IMR-90 (cell line): ENCODE data around the gene LONRF3. TPM values are rescaled to one million over a fixed set of nuclear protein-coding genes. Genes with fewer than 3 reads are reported as not detected.

Experiments used
- ATAC-seq: fragments of 200-7000 bp; cut with Tn5 transposase; 2 replicates; pipeline ENCODE4 v1.9.1; 2020; ENCODE audit warnings: low read depth, mild to moderate bottlenecking, moderate library complexity
- BruUV-seq: library from RNA; stranded (reverse); fragments of 400-500 nt; replicated peaks from 2 replicates; lab custom pipeline; 2021; lab: Mats Ljungman, UMichigan
- CTCF ChIA-PET: fragments of 300-600 bp; formaldehyde crosslinking; extraction: SDS; loops from one replicate; lab custom pipeline; 2021; ENCODE audit warnings: antibody characterized with exemption; lab: Yijun Ruan, JAX
- POLR2A ChIA-PET: fragments of 300-600 bp; sonication (Branson Sonifier 250); formaldehyde crosslinking; loops from one replicate; lab custom pipeline; 2022; ENCODE audit warnings: antibody characterized with exemption; ENCODE audit not compliant: unreplicated experiment; lab: Charles Lee
- DNase-seq: peaks from one replicate; pipeline ENCODE4 v3.0.0; 2013
- H2AFZ ChIP-seq: replicated peaks from 2 replicates; pipeline ENCODE3; 2013; ENCODE audit warnings: low read length, mild to moderate bottlenecking; ENCODE audit not compliant: poor library complexity
- H2AK5ac ChIP-seq: 2 replicates; pipeline ENCODE4 v1.6.1; 2013; ENCODE audit warnings: low read depth, low read length, inconsistent platforms
- H2AK9ac ChIP-seq: replicated peaks from 2 replicates; pipeline ENCODE3; 2013; ENCODE audit warnings: mild to moderate bottlenecking, low read depth, low read length, moderate library complexity; ENCODE audit not compliant: poor library complexity
- H2BK120ac ChIP-seq: 2 replicates; pipeline ENCODE4 v1.6.1; 2013; ENCODE audit warnings: low read depth, low read length, inconsistent platforms
- H2BK15ac ChIP-seq: 3 replicates; pipeline ENCODE4 v1.6.1; 2013; ENCODE audit warnings: low read depth, low read length, inconsistent platforms
- H2BK20ac ChIP-seq: 2 replicates; pipeline ENCODE4 v1.6.1; 2013; ENCODE audit warnings: low read depth, mild to moderate bottlenecking, inconsistent platforms, low read length, moderate library complexity
- H2BK5ac ChIP-seq: 2 replicates; pipeline ENCODE4 v1.6.1; 2013; ENCODE audit warnings: mild to moderate bottlenecking, low read depth, low read length, inconsistent platforms; ENCODE audit not compliant: poor library complexity, severe bottlenecking
- H3K14ac ChIP-seq: replicated peaks from 2 replicates; pipeline ENCODE4 v1.6.1; 2013; ENCODE audit warnings: low read depth, low read length, inconsistent platforms
- H3K18ac ChIP-seq: 2 replicates; pipeline ENCODE4 v1.6.1; 2013; ENCODE audit warnings: low read depth, low read length, control low read depth
- H3K23ac ChIP-seq: 2 replicates; pipeline ENCODE4 v1.6.1; 2013; ENCODE audit warnings: low read depth, low read length, inconsistent platforms
- H3K27ac ChIP-seq: 2 replicates; pipeline ENCODE4 v1.5.1; 2013; ENCODE audit warnings: mild to moderate bottlenecking, control low read depth, low read length; ENCODE audit not compliant: insufficient read depth
- H3K27me3 ChIP-seq: 2 replicates; pipeline ENCODE4 v1.6.1; 2013; ENCODE audit warnings: low read length; ENCODE audit not compliant: control insufficient read depth, insufficient read depth
- H3K36me3 ChIP-seq: 2 replicates; pipeline ENCODE4 v1.6.1; 2013; ENCODE audit warnings: low read length, mixed read lengths; ENCODE audit not compliant: control insufficient read depth, insufficient read depth
- H3K4ac ChIP-seq: 2 replicates; pipeline ENCODE4 v1.6.1; 2013; ENCODE audit warnings: low read depth, low read length, inconsistent platforms
- H3K4me1 ChIP-seq: 2 replicates; pipeline ENCODE4 v1.6.1; 2013; ENCODE audit warnings: low read length, mixed read lengths; ENCODE audit not compliant: control insufficient read depth, insufficient read depth
- H3K4me2 ChIP-seq: 2 replicates; pipeline ENCODE4 v1.6.1; 2013; ENCODE audit warnings: low read depth, mild to moderate bottlenecking, control low read depth, low read length, moderate library complexity
- H3K4me3 ChIP-seq: 2 replicates; pipeline ENCODE4 v1.5.1; 2013; ENCODE audit warnings: low read depth, mild to moderate bottlenecking, control low read depth, low read length, moderate library complexity; ENCODE audit not compliant: insufficient read depth
- H3K56ac ChIP-seq: 2 replicates; pipeline ENCODE4 v1.6.1; 2013; ENCODE audit warnings: low read length, inconsistent platforms; ENCODE audit not compliant: insufficient read depth; ENCODE audit errors: extremely low read depth
- H3K79me1 ChIP-seq, 2 experiments: 2 replicates each; pipeline ENCODE4 v1.6.1; 2013; ENCODE audit warnings: low read length in 2 of 2, inconsistent platforms in 1 of 2, low read depth in 1 of 2
- H3K9ac ChIP-seq: 2 replicates; pipeline ENCODE4 v1.6.1; 2013; ENCODE audit warnings: low read depth, low read length, control low read depth
- H3K9me1 ChIP-seq: 2 replicates; pipeline ENCODE4 v1.6.1; 2013; ENCODE audit warnings: low read length, inconsistent platforms; ENCODE audit not compliant: insufficient read depth
- H3K9me3 ChIP-seq: 2 replicates; pipeline ENCODE4 v1.6.1; 2013; ENCODE audit warnings: low read length; ENCODE audit not compliant: control insufficient read depth, insufficient read depth
- H4K20me1 ChIP-seq: 2 replicates; pipeline ENCODE4 v1.6.1; 2013; ENCODE audit warnings: low read length, inconsistent platforms; ENCODE audit not compliant: insufficient read depth
- H4K5ac ChIP-seq: 2 replicates; pipeline ENCODE4 v1.6.1; 2013; ENCODE audit warnings: mild to moderate bottlenecking, low read depth, low read length, control low read depth
- H4K8ac ChIP-seq, 2 experiments: 2 replicates each; pipeline ENCODE4 v1.6.1; 2013; ENCODE audit warnings: low read depth in 2 of 2, low read length in 2 of 2, control low read depth in 1 of 2, inconsistent platforms in 1 of 2
- H4K91ac ChIP-seq: 2 replicates; pipeline ENCODE4 v1.6.1; 2013; ENCODE audit warnings: low read depth, low read length, inconsistent platforms; ENCODE audit not compliant: insufficient read depth
- BHLHE40 ChIP-seq: fragments of 150-350 bp; IDR thresholded peaks from 2 replicates; pipeline ENCODE4 v1.6.1; 2016; ENCODE audit warnings: mild to moderate bottlenecking, low read depth, low read length
- CEBPB ChIP-seq: IDR thresholded peaks from 2 replicates; pipeline ENCODE4 v1.6.1; 2012; ENCODE audit warnings: low read depth, low read length, improper control_type of control experiment
- CHD1 ChIP-seq: IDR thresholded peaks from 2 replicates; pipeline ENCODE4 v1.6.1; 2012; ENCODE audit warnings: low read depth, low read length, improper control_type of control experiment
- CTCF ChIP-seq: conservative IDR thresholded peaks from 2 replicates; pipeline ENCODE4 v1.5.1; 2012; ENCODE audit warnings: mild to moderate bottlenecking, low read depth, low read length, improper control_type of control experiment
- FOS ChIP-seq: fragments of 150-350 bp; IDR thresholded peaks from 2 replicates; pipeline ENCODE4 v1.6.1; 2016; ENCODE audit warnings: low read depth, low read length
- MAFK ChIP-seq: IDR thresholded peaks from 2 replicates; pipeline ENCODE4 v1.6.1; 2012; ENCODE audit warnings: low read depth, low read length, improper control_type of control experiment
- MAZ ChIP-seq: IDR thresholded peaks from 2 replicates; pipeline ENCODE4 v1.6.1; 2012; ENCODE audit warnings: low read depth, mild to moderate bottlenecking, low read length, improper control_type of control experiment, moderate library complexity, borderline replicate concordance
- MXI1 ChIP-seq: IDR thresholded peaks from 2 replicates; pipeline ENCODE4 v1.6.1; 2012; ENCODE audit warnings: low read depth, mild to moderate bottlenecking, low read length, moderate library complexity, borderline replicate concordance
- NFE2L2 ChIP-seq: fragments of 150-350 bp; IDR thresholded peaks from 2 replicates; pipeline ENCODE4 v1.6.1; 2016; ENCODE audit warnings: low read depth, mild to moderate bottlenecking, low read length
- POLR2A ChIP-seq: IDR thresholded peaks from 2 replicates; pipeline ENCODE4 v1.6.1; 2012; ENCODE audit warnings: mild to moderate bottlenecking, low read depth, low read length
- RAD21 ChIP-seq: IDR thresholded peaks from 2 replicates; pipeline ENCODE4 v1.6.1; 2012; ENCODE audit warnings: low read length, improper control_type of control experiment
- RCOR1 ChIP-seq: IDR thresholded peaks from 2 replicates; pipeline ENCODE4 v1.6.1; 2012; ENCODE audit warnings: mild to moderate bottlenecking, low read length, improper control_type of control experiment; ENCODE audit not compliant: insufficient replicate concordance
- RFX5 ChIP-seq: IDR thresholded peaks from 2 replicates; pipeline ENCODE4 v1.8.0; 2012; ENCODE audit warnings: low read depth, mild to moderate bottlenecking, low read length, moderate library complexity
- SMC3 ChIP-seq: fragments of 150-350 bp; IDR thresholded peaks from 2 replicates; pipeline ENCODE4 v1.6.1; 2016; ENCODE audit warnings: low read depth, mild to moderate bottlenecking, antibody characterized with exemption, low read length, moderate library complexity
- USF2 ChIP-seq: fragments of 150-350 bp; IDR thresholded peaks from 2 replicates; pipeline ENCODE4 v1.6.1; 2017; ENCODE audit warnings: mild to moderate bottlenecking, antibody characterized with exemption, low read length, low read depth
- WGBS, 2 experiments: methylation state at CpG; one replicate each; pipeline versions ENCODE4 v1.1.5 to v1.1.7; 2013; ENCODE audit warnings: missing lambda C conversion rate in 2 of 2; ENCODE audit not compliant: insufficient read length in 1 of 2; ENCODE audit errors: extremely low coverage in 2 of 2; 5-methylcytosine and 5-hydroxymethylcytosine counted together
- dilution Hi-C: fragments of 300-500 bp; cut with HindIII; formaldehyde crosslinking; loops from one replicate; pipeline ENCODE4 v1.14.3; 2018; ENCODE audit warnings: low sequenced_read_pairs; ENCODE audit not compliant: unreplicated experiment
- in situ Hi-C: fragments of 300-500 bp; cut with MboI; formaldehyde crosslinking; loops from 3 replicates; pipeline ENCODE4 v1.14.3; 2019; ENCODE audit warnings: low sequenced_read_pairs, inconsistent platforms, mixed read lengths
- intact Hi-C: fragments of 100-400 bp; cut with micrococcal nuclease; formaldehyde crosslinking; loops from 2 replicates; pipeline ENCODE4 v1.10.0; 2022
- polyA plus RNA-seq, 3 experiments: library from polyadenylated mRNA; depleted of rRNA; stranded (reverse); fragments of >200 nt; gene quantifications; 2 replicates each; pipeline ENCODE4 v1.2.3, GENCODE V29; 2012; ENCODE audit warnings: low replicate concordance in 1 of 3
- total RNA-seq: library from RNA; depleted of rRNA; stranded (reverse); fragments of >200 nt; gene quantifications from 2 replicates; pipeline ENCODE4 v1.2.3, GENCODE V29; 2012
- TF ChIP-seq, protein P1 (sequence below): fragments of 150-350 bp; IDR thresholded peaks from 2 replicates; pipeline ENCODE4 v1.6.1; 2016; ENCODE audit warnings: low read depth, mild to moderate bottlenecking, low read length, moderate library complexity, borderline replicate concordance

Gene LONRF3
- total and polyA plus RNA-seq, 2 of the 4 experiments (the other 2 are of a cell fraction), result not detected

GRCh38 chrX:119055687-119056086, 81.3 kb downstream of the LONRF3 start:
- no peak overlapping the region for H3K27ac ChIP-seq
- no peaks in the 10 kb centered on the region for H3K9me3 ChIP-seq
- no peak overlapping the region for H3K56ac ChIP-seq
- H3K4me1 ChIP-seq, result no peaks in the 10 kb centered on the region
- H3K23ac ChIP-seq, result no peak overlapping the region
- no peak overlapping the region for H2AK5ac ChIP-seq
- H4K91ac ChIP-seq, result no peak overlapping the region
- DNase-seq (peak; percentile 4), ATAC-seq (0 out of 2 replicates have a peak, but pooled peaks have one; percentile 29)
- POLR2A ChIA-PET, result no interaction called here
- no peak overlapping the region for H3K4ac ChIP-seq
- CTCF ChIA-PET, result no interaction called here
- no peak overlapping the region for H4K8ac ChIP-seq
- no peak overlapping the region for H2AFZ ChIP-seq
- H4K5ac ChIP-seq, result no peak overlapping the region
- H3K36me3 ChIP-seq, result no peaks in the 10 kb centered on the region
- no peak overlapping the region for H2AK9ac ChIP-seq
- TF ChIP-seq MAZ (no peak), CTCF (no peak), BHLHE40 (no peak), RCOR1 (no peak), MAFK (no peak), MXI1 (no peak), USF2 (no peak), SMC3 (no peak), FOS (no peak), CEBPB (no peak), NFE2L2 (no peak), RAD21 (no peak), RFX5 (no peak), CHD1 (no peak), POLR2A (no peak)
- TF ChIP-seq, protein P1, sequence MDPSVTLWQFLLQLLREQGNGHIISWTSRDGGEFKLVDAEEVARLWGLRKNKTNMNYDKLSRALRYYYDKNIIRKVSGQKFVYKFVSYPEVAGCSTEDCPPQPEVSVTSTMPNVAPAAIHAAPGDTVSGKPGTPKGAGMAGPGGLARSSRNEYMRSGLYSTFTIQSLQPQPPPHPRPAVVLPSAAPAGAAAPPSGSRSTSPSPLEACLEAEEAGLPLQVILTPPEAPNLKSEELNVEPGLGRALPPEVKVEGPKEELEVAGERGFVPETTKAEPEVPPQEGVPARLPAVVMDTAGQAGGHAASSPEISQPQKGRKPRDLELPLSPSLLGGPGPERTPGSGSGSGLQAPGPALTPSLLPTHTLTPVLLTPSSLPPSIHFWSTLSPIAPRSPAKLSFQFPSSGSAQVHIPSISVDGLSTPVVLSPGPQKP, result no peak
- H3K9me1 ChIP-seq, result no peaks in the 10 kb centered on the region
- H3K14ac ChIP-seq, result no peak overlapping the region
- intact Hi-C loops (no loop called here), in situ Hi-C loops (no loop called here), dilution Hi-C loops (no loop called here)
- no peaks in the 10 kb centered on the region for H4K20me1 ChIP-seq
- H2BK15ac ChIP-seq, result no peak overlapping the region
- H2BK20ac ChIP-seq, result no peak overlapping the region
- H2BK5ac ChIP-seq, result no peak overlapping the region
- no peak overlapping the region for H3K9ac ChIP-seq
- BruUV-seq, result no TSS peak
- H3K4me2 ChIP-seq, result no peak overlapping the region
- 9% methylated on average over 1 of the region's 2 CpGs; no CpG with 5 or more reads in 1 of the 2 experiments for WGBS, 2 experiments
- H3K27me3 ChIP-seq, result no peaks in the 10 kb centered on the region
- H2BK120ac ChIP-seq, result no peak overlapping the region
- H3K18ac ChIP-seq, result no peak overlapping the region
- H3K79me1 ChIP-seq, result no peaks in the 10 kb centered on the region
- H3K4me3 ChIP-seq, result no peak overlapping the region
